GM12878 (cell line): Measurements from ENCODE around the gene TRABD2B. TPM values are rescaled to one million over a fixed set of nuclear protein-coding genes. Genes with fewer than 3 reads are reported as not detected.

Experiments used
- ATAC-seq: fragments of 200-7000 bp; cut with Tn5 transposase; 3 replicates; pipeline ENCODE4 v1.9.1; 2020; ENCODE audit warnings: mild to moderate bottlenecking, moderate library complexity
- BruUV-seq: library from RNA; stranded (reverse); fragments of 400-500 nt; replicated peaks from 2 replicates; lab custom pipeline; 2021; lab: Mats Ljungman, UMichigan
- CTCF ChIA-PET: fragments of 300-600 bp; sonication (Branson Sonifier 250); formaldehyde crosslinking; extraction: SDS; loops from one replicate; lab custom pipeline; 2021; ENCODE audit warnings: inconsistent platforms; lab: Yijun Ruan, JAX
- POLR2A ChIA-PET: fragments of 350-600 bp; formaldehyde crosslinking; extraction: SDS; loops from one replicate; lab custom pipeline; 2021; ENCODE audit warnings: inconsistent platforms; lab: Charles Lee
- RAD21 ChIA-PET: fragments of 300-600 bp; sonication (Branson Sonifier 250); formaldehyde crosslinking; loops from one replicate; lab custom pipeline; 2023; ENCODE audit warnings: antibody characterized with exemption; ENCODE audit not compliant: unreplicated experiment; lab: Charles Lee
- SMC1A ChIA-PET: fragments of 300-600 bp; sonication (Branson Sonifier 250); formaldehyde crosslinking; loops from one replicate; lab custom pipeline; 2023; ENCODE audit not compliant: unreplicated experiment, uncharacterized antibody; lab: Charles Lee
- DNase-seq: peaks from one replicate; pipeline ENCODE4 v3.0.0-alpha.2; 2011; ENCODE audit warnings: low read depth, low spot score
- FAIRE-seq: peaks from 3 replicates; lab custom pipeline; 2011; peaks lifted over from hg19 to GRCh38; lab: Jason Lieb, UNC
- H2AFZ ChIP-seq: 2 replicates; pipeline ENCODE4 v1.6.0; 2011; ENCODE audit warnings: low read depth, low read length, control low read depth; ENCODE audit not compliant: control insufficient read depth
- H3K27ac ChIP-seq: 2 replicates; pipeline ENCODE4 v1.5.1; 2011; ENCODE audit warnings: control low read depth; ENCODE audit not compliant: control insufficient read depth, insufficient read depth
- H3K27me3 ChIP-seq, 2 experiments: replicated peaks in 1 of 2; 2 replicates each; pipeline versions ENCODE4 v1.6.0 to v1.6.1; 2011; ENCODE audit warnings: low read length in 1 of 2; ENCODE audit not compliant: control insufficient read depth in 2 of 2, insufficient read depth in 2 of 2
- H3K36me3 ChIP-seq, 2 experiments: 2 replicates each; pipeline ENCODE4 v1.5.1; 2011; ENCODE audit warnings: low read length in 1 of 2; ENCODE audit not compliant: control insufficient read depth in 2 of 2, insufficient read depth in 2 of 2
- H3K4me1 ChIP-seq: 2 replicates; pipeline ENCODE4 v1.6.1; 2011; ENCODE audit warnings: mild to moderate bottlenecking, low read length, moderate library complexity, mixed read lengths; ENCODE audit not compliant: control insufficient read depth, insufficient read depth
- H3K4me2 ChIP-seq: 2 replicates; pipeline ENCODE4 v1.6.0; 2011; ENCODE audit warnings: control low read depth; ENCODE audit not compliant: control insufficient read depth, insufficient read depth
- H3K4me3 ChIP-seq: fragments of 200-600 bp; sonication (generic); 2 replicates; pipeline ENCODE4 v1.5.1; 2016
- H3K79me2 ChIP-seq: 2 replicates; pipeline ENCODE4 v1.6.0; 2011; ENCODE audit warnings: low read length; ENCODE audit not compliant: control insufficient read depth, insufficient read depth
- H3K9ac ChIP-seq: 2 replicates; pipeline ENCODE4 v1.8.0; 2011; ENCODE audit warnings: low read length, control low read depth, mixed read lengths; ENCODE audit not compliant: control insufficient read depth, insufficient read depth
- H3K9me3 ChIP-seq: replicated peaks from 3 replicates; pipeline ENCODE4 v1.5.1; 2011; ENCODE audit warnings: mild to moderate bottlenecking, low read length; ENCODE audit not compliant: control insufficient read depth, insufficient read depth
- H4K20me1 ChIP-seq: 2 replicates; pipeline ENCODE4 v1.6.0; 2011; ENCODE audit not compliant: control insufficient read depth, insufficient read depth
- FOXK2 ChIP-seq: fragments of 450-650 bp; IDR thresholded peaks from 2 replicates; pipeline ENCODE4 v1.6.1; 2017; ENCODE audit warnings: mild to moderate bottlenecking, moderate library complexity
- MXI1 ChIP-seq: fragments of 150-350 bp; IDR thresholded peaks from 2 replicates; pipeline ENCODE4 v1.6.1; 2011; ENCODE audit warnings: low read depth, mild to moderate bottlenecking, inconsistent platforms, low read length, improper control_type of control experiment
- SPI1 ChIP-seq: IDR thresholded peaks from 2 replicates; pipeline ENCODE4 v1.6.1; 2011; ENCODE audit warnings: low read depth, mild to moderate bottlenecking, low read length, moderate library complexity, borderline replicate concordance; ENCODE audit not compliant: insufficient read depth
- YBX1 ChIP-seq: fragments of 450-650 bp; IDR thresholded peaks from 2 replicates; pipeline ENCODE4 v1.6.1; 2016; ENCODE audit warnings: antibody characterized with exemption
- WGBS: methylation state at CpG from one replicate; pipeline ENCODE4 v1.1.6; 2016; ENCODE audit warnings: low lambda C conversion rate; ENCODE audit not compliant: insufficient replicate concordance, insufficient coverage; ENCODE audit errors: missing lambda C conversion rate; 5-methylcytosine and 5-hydroxymethylcytosine counted together
- in situ Hi-C: fragments of 300-500 bp; cut with MboI; formaldehyde crosslinking; loops from 9 replicates; pipeline ENCODE4 v1.14.3; 2018; ENCODE audit warnings: mixed read lengths
- intact Hi-C: fragments of 100-400 bp; cut with micrococcal nuclease; formaldehyde crosslinking; loops from one replicate; pipeline ENCODE4 v1.14.2; 2022; ENCODE audit not compliant: unreplicated experiment
- polyA plus RNA-seq, 11 experiments: library from polyadenylated mRNA; depleted of rRNA in 4 of 11; unstranded in 6 of 11; stranded (reverse) in 5 of 11; fragments of >200 nt; fragmentation: Nextera tagmentation in 4 of 11; fragmentation: Illumina TruSeq in 1 of 11; extraction: Ambion mirVana in 4 of 11; extraction: Trizol in 1 of 11; gene quantifications; 1 replicate in 1 of 11; 2 replicates in 10 of 11; pipeline versions ENCODE4 v1.2.1 to v1.2.3, GENCODE V29; 2011 to 2016; ENCODE audit warnings: inconsistent platforms in 2 of 11, missing spikeins in 2 of 11, low read depth in 1 of 11
- total RNA-seq, 4 experiments: library from RNA; depleted of rRNA in 3 of 4; stranded (reverse); fragments of >200 nt in 3 of 4; fragmentation: Illumina TruSeq in 1 of 4; extraction: Trizol in 1 of 4; gene quantifications; 2 replicates each; pipeline versions ENCODE4 v1.2.1 to v1.2.3, GENCODE V29; 2013 to 2021
- TF ChIP-seq, protein P1 (sequence below): fragments of 450-650 bp; IDR thresholded peaks from 2 replicates; pipeline ENCODE4 v1.6.1; 2017; ENCODE audit warnings: borderline replicate concordance

TRABD2B gene
- total and polyA plus RNA-seq, 10 of the 15 experiments (the other 5 are each of a cell fraction or from before 2014, with no cell fraction given), result not detected

DNA sequence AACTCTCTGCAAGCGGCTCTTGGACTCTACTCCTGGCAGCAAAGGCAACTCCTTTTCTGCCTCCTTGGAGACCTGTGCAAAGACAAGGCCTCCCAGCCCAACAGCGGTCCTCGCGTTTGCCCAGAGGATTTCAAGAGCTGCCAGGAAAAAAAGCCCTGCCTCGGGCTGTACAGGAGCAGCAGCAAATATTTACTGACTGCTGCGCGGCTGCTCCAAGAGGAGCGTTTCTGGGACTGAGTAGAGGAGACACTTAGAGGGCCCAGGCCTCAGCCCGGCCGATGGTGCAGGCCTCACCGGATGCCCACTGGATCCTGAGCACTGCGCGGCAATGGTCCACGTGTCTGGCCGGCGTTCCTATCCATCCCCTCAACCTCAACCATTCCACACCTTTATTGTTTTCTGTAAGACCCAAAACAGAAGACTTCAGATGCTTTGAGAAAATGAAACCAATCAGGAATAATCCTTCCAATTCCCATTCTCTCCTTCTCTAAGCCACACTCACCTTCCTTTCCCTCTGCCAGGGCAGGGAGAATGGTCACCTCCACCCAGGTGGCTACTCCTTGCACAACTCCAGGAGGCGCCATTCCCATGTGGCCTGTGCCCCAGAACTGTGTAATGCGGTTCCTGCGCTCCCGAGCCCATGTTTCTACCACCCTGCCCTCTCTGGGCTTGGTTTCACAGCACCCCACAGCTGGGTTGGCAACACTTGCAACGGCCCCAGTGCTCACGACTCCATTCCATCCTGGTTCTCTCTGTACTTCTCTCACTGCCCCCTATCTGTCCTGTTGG, 215.8 kb downstream of the TRABD2B start (continued):
- TF ChIP-seq, protein P1, sequence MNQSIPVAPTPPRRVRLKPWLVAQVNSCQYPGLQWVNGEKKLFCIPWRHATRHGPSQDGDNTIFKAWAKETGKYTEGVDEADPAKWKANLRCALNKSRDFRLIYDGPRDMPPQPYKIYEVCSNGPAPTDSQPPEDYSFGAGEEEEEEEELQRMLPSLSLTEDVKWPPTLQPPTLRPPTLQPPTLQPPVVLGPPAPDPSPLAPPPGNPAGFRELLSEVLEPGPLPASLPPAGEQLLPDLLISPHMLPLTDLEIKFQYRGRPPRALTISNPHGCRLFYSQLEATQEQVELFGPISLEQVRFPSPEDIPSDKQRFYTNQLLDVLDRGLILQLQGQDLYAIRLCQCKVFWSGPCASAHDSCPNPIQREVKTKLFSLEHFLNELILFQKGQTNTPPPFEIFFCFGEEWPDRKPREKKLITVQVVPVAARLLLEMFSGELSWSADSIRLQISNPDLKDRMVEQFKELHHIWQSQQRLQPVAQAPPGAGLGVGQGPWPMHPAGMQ, result no peak

DNA sequence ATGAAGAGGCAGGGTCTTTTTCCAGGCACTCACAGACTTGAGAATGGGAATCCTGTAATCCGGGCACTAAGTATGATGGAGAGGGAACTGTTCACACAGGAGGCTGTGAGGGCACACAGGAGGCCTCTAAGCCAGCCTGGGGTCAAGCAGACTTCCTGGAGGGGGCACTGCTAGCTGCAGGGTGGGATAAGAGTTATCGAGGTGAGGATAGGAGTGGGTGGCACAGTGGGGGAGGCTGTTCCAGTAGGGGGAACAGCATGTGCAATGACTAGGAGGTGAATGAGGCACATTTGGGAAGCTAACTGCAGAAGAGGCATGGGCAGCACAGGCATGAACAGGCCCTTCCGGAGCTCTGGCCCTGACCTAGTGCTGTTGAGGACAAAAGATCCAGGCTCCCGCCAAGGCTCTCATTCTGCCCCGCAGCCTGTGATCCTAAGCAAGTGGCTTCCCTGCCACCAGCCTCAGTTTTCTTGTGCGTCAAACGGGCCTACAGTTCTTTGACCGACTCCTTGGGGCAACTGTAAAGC, 216.7 kb downstream of the TRABD2B start:
- no peak overlapping the region for H3K4me2 ChIP-seq
- WGBS, result 24% methylated on average over 8 of the region's 8 CpGs
- POLR2A ChIA-PET, result no interaction called here
- H3K4me3 ChIP-seq, result no peak overlapping the region
- no peaks in the 10 kb centered on the region for H4K20me1 ChIP-seq
- no TSS peak for BruUV-seq
- H3K4me1 ChIP-seq, result no peaks in the 10 kb centered on the region
- H3K79me2 ChIP-seq, result no peaks in the 10 kb centered on the region
- no peak for DNase-seq
- H2AFZ ChIP-seq, result no peak overlapping the region
- no peak overlapping the region for H3K27ac ChIP-seq
- RAD21 ChIA-PET, result no interaction called here
- H3K27me3 ChIP-seq, result peaks cover 0 to 1% of the 10 kb centered on the region in 2 experiments; a peak in 3 of 4 replicates
- intact Hi-C loops, result no loop called here
- TF ChIP-seq YBX1, result no peak
- TF ChIP-seq FOXK2, result no peak
- no peak for TF ChIP-seq SPI1
- no peak for TF ChIP-seq MXI1
- TF ChIP-seq, all 136 proteins: peak for 0
- no peak for FAIRE-seq
- Histone ChIP-seq H3K9me3 (no peaks in the 10 kb centered on the region), H3K36me3 (no peaks in the 10 kb centered on the region), H3K9ac (no peak overlapping the region)
- no peak for ATAC-seq
- in situ Hi-C loops, result no loop called here
- CTCF ChIA-PET, result no interaction called here
- SMC1A ChIA-PET, result no interaction called here
